ENCODE data around the gene ACVR1C. TPM values are rescaled to one million over a fixed set of nuclear protein-coding genes. Genes with fewer than 3 reads are reported as not detected.

The ACVR1C gene
- total and polyA plus RNA-seq, 7 donors = 0.13 to 1.9 (median 1.1) TPM

GRCh38 chr2:157508676-157509075 is 120.0 kb downstream of the ACVR1C start:
- 35 to 41% (median 38%) methylated on average over 3 of the region's 3 CpGs for WGBS, 3 donors
- intact Hi-C loops (cut with DNase I) = loop anchor here in 1 of 2 donors (10.0 kb wide), 1 partner anchor 266 kb away; no protein-coding TSS in a partner anchor
- no peak for ATAC-seq
- Histone ChIP-seq H3K4me3 (no peak overlapping the region), H3K4me1 (no peaks in the 10 kb centered on the region), H3K27me3 (ENCODE audit: insufficient read depth in 3 of 3, low read length in 2 of 3) (peaks cover 0 to 2% (median 0%) of the 10 kb centered on the region in 3 donors), H3K27ac (no peak overlapping the region), H3K9me3 (no peaks in the 10 kb centered on the region), H3K36me3 (ENCODE audit: insufficient read depth in 1 of 2, low read depth in 1 of 2) (no peaks in the 10 kb centered on the region)
- no peak for DNase-seq
- TF ChIP-seq, protein P1, sequence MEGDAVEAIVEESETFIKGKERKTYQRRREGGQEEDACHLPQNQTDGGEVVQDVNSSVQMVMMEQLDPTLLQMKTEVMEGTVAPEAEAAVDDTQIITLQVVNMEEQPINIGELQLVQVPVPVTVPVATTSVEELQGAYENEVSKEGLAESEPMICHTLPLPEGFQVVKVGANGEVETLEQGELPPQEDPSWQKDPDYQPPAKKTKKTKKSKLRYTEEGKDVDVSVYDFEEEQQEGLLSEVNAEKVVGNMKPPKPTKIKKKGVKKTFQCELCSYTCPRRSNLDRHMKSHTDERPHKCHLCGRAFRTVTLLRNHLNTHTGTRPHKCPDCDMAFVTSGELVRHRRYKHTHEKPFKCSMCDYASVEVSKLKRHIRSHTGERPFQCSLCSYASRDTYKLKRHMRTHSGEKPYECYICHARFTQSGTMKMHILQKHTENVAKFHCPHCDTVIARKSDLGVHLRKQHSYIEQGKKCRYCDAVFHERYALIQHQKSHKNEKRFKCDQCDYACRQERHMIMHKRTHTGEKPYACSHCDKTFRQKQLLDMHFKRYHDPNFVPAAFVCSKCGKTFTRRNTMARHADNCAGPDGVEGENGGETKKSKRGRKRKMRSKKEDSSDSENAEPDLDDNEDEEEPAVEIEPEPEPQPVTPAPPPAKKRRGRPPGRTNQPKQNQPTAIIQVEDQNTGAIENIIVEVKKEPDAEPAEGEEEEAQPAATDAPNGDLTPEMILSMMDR (IDR thresholded peaks at IDR 0.05) = no peak

DNA sequence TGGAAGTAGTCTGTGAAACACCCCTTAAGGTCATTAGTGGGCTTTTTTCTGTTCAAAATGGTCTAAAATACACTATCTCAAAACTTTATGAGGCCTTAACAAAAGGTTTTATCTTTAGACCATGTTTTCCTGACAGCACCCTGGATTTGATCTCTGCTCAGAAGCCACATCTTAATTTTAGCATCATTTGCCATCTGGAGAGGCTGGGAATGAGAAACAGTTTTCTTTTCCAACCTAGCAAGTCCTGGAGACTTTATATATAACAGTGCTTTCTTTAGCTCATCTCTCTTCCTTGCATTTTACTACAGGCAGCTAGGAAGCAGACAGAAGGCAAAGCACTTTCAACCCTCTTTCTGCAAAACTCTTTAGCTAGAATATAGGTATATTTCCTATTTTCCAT is 122.1 kb downstream of the ACVR1C start:
- TF ChIP-seq, protein P1 (IDR thresholded peaks at IDR 0.05) = no peak
- intact Hi-C loops (cut with DNase I) = loop anchor here in 1 of 2 donors (10.0 kb wide), 1 partner anchor 268 kb away; no protein-coding TSS in a partner anchor

GRCh38 chr2:157504623-157505022 is 124.0 kb downstream of the ACVR1C start:
- peaks cover 0 to 2% (median 0%) of the 10 kb centered on the region in 3 donors for H3K27me3 ChIP-seq (ENCODE audit: insufficient read depth in 3 of 3, low read length in 2 of 3)
- ATAC-seq (no peak), DNase-seq (no peak)
- H3K4me3 ChIP-seq = no peak overlapping the region
- no peaks in the 10 kb centered on the region for H3K36me3 ChIP-seq (ENCODE audit: insufficient read depth in 1 of 2, low read depth in 1 of 2)
- intact Hi-C loops (cut with DNase I) = loop anchor here in 1 of 2 donors (10.0 kb wide), 1 partner anchor 270 kb away; no protein-coding TSS in a partner anchor
- TF ChIP-seq, protein P1 (IDR thresholded peaks at IDR 0.05) = no peak
- H3K9me3 ChIP-seq = no peaks in the 10 kb centered on the region
- 82 to 98% (median 89%) methylated on average over 4 of the region's 4 CpGs for WGBS, 3 donors
- no peaks in the 10 kb centered on the region for H3K4me1 ChIP-seq
- H3K27ac ChIP-seq = no peak overlapping the region

More for the DNA sequence above, 122.1 kb downstream of the ACVR1C start:
- Histone ChIP-seq H3K4me1 (no peaks in the 10 kb centered on the region), H3K9me3 (no peaks in the 10 kb centered on the region), H3K36me3 (ENCODE audit: insufficient read depth in 1 of 2, low read depth in 1 of 2) (no peaks in the 10 kb centered on the region), H3K27ac (no peak overlapping the region), H3K27me3 (ENCODE audit: insufficient read depth in 3 of 3, low read length in 2 of 3) (peaks cover 0 to 2% (median 0%) of the 10 kb centered on the region in 3 donors), H3K4me3 (no peak overlapping the region)
- DNase-seq = no peak
- ATAC-seq = no peak

DNA sequence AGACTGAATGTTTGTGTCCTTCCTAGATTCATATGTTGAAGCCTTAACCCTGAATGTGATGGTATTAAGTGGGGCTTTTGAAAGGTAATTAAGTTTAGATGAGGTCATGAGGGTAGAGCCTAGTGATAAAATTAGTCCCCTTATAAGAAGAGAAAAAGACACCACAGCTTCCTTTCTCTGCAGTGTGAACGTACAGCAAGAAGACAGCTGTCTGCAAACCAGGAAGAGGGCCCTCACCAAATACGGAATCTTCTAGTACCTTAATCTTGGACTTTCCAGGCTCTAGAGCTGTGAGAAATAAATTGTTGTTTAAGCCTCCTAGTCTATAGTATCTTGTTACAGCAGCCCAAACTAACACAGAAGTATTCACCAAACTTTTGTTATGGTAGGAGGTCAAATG is 127.6 kb downstream of the ACVR1C start:
- 37 to 45% (median 40%) methylated on average over 2 of the region's 2 CpGs for WGBS, 3 donors

More for the DNA sequence above, 127.6 kb downstream of the ACVR1C start:
- no peak for ATAC-seq
- intact Hi-C loops (cut with DNase I) = loop anchor here in 1 of 2 donors (10.0 kb wide), 1 partner anchor 274 kb away; no protein-coding TSS in a partner anchor
- TF ChIP-seq, protein P1 (IDR thresholded peaks at IDR 0.05) = no peak
- Histone ChIP-seq H3K27ac (no peak overlapping the region), H3K27me3 (ENCODE audit: insufficient read depth in 3 of 3, low read length in 2 of 3) (peaks cover 0 to 2% (median 0%) of the 10 kb centered on the region in 3 donors), H3K9me3 (no peaks in the 10 kb centered on the region), H3K4me3 (no peak overlapping the region), H3K4me1 (no peaks in the 10 kb centered on the region), H3K36me3 (ENCODE audit: insufficient read depth in 1 of 2, low read depth in 1 of 2) (no peaks in the 10 kb centered on the region)
- no peak for DNase-seq
